ENCODE measurements around the gene OTOP3.

OTOP3 gene

GRCh38 chr17:74945543-74945942, 9.8 kb downstream of the OTOP3 start:
- Histone ChIP-seq H3K27ac (ENCODE audit: low read length) (no peak overlapping the region), H3K36me3 (ENCODE audit: control insufficient read depth in 2 of 2, insufficient read depth in 2 of 2, low read length in 2 of 2) (no peaks in the 10 kb centered on the region), H3K4me1 (ENCODE audit: control insufficient read depth, insufficient read depth, low read length) (no peaks in the 10 kb centered on the region), H3K4me3 (ENCODE audit: low read length in 2 of 2) (no peak overlapping the region), H3K9ac (ENCODE audit: low read length in 2 of 2) (no peak overlapping the region), H3K9me3 (ENCODE audit: control insufficient read depth in 2 of 2, low read length in 2 of 2) (no peaks in the 10 kb centered on the region), H3K27me3 (ENCODE audit: control insufficient read depth in 1 of 2, insufficient read depth in 2 of 2, low read length in 2 of 2) (peaks cover 15 to 29% of the 10 kb centered on the region in 2 donors)

- no peak overlapping the region for H3K9ac ChIP-seq (ENCODE audit: low read length in 2 of 2)
- no peaks in the 10 kb centered on the region for H3K4me1 ChIP-seq (ENCODE audit: control insufficient read depth, insufficient read depth, low read length)
- H3K4me3 ChIP-seq (ENCODE audit: low read length in 2 of 2) = no peak overlapping the region
- H3K9me3 ChIP-seq (ENCODE audit: control insufficient read depth in 2 of 2, low read length in 2 of 2) = no peaks in the 10 kb centered on the region
- H3K36me3 ChIP-seq (ENCODE audit: control insufficient read depth in 2 of 2, insufficient read depth in 2 of 2, low read length in 2 of 2) = no peaks in the 10 kb centered on the region
- H3K27me3 ChIP-seq (ENCODE audit: control insufficient read depth in 1 of 2, insufficient read depth in 2 of 2, low read length in 2 of 2) = peaks cover 13 to 22% of the 10 kb centered on the region in 2 donors
- H3K27ac ChIP-seq (ENCODE audit: low read length) = no peak overlapping the region
Measured at GRCh38 chr17:74946641-74947040, 10.9 kb downstream of the OTOP3 start.

- H3K27ac ChIP-seq (ENCODE audit: low read length) = no peak overlapping the region
- no peaks in the 10 kb centered on the region for H3K9me3 ChIP-seq (ENCODE audit: control insufficient read depth in 2 of 2, low read length in 2 of 2)
- H3K36me3 ChIP-seq (ENCODE audit: control insufficient read depth in 2 of 2, insufficient read depth in 2 of 2, low read length in 2 of 2) = no peaks in the 10 kb centered on the region
- no peak overlapping the region for H3K4me3 ChIP-seq (ENCODE audit: low read length in 2 of 2)
- H3K27me3 ChIP-seq (ENCODE audit: control insufficient read depth in 1 of 2, insufficient read depth in 2 of 2, low read length in 2 of 2) = peaks cover 9 to 22% of the 10 kb centered on the region in 2 donors
- H3K4me1 ChIP-seq (ENCODE audit: control insufficient read depth, insufficient read depth, low read length) = no peaks in the 10 kb centered on the region
- no peak overlapping the region for H3K9ac ChIP-seq (ENCODE audit: low read length in 2 of 2)
Measured at GRCh38 chr17:74947041-74947754, 11.5 kb downstream of the OTOP3 start.

- Histone ChIP-seq H3K9ac (ENCODE audit: low read length in 2 of 2) (no peak overlapping the region), H3K4me1 (ENCODE audit: control insufficient read depth, insufficient read depth, low read length) (no peaks in the 10 kb centered on the region), H3K27ac (ENCODE audit: low read length) (no peak overlapping the region), H3K36me3 (ENCODE audit: control insufficient read depth in 2 of 2, insufficient read depth in 2 of 2, low read length in 2 of 2) (no peaks in the 10 kb centered on the region), H3K27me3 (ENCODE audit: control insufficient read depth in 1 of 2, insufficient read depth in 2 of 2, low read length in 2 of 2) (peaks cover 5 to 10% of the 10 kb centered on the region in 2 donors), H3K9me3 (ENCODE audit: control insufficient read depth in 2 of 2, low read length in 2 of 2) (no peaks in the 10 kb centered on the region), H3K4me3 (ENCODE audit: low read length in 2 of 2) (no peak overlapping the region)
Measured at GRCh38 chr17:74949455-74950115, 13.9 kb downstream of the OTOP3 start.

- no peaks in the 10 kb centered on the region for H3K9me3 ChIP-seq (ENCODE audit: control insufficient read depth in 2 of 2, low read length in 2 of 2)
- no peak overlapping the region for H3K4me3 ChIP-seq (ENCODE audit: low read length in 2 of 2)
- H3K27ac ChIP-seq (ENCODE audit: low read length) = no peak overlapping the region
- H3K4me1 ChIP-seq (ENCODE audit: control insufficient read depth, insufficient read depth, low read length) = no peaks in the 10 kb centered on the region
- no peaks in the 10 kb centered on the region for H3K36me3 ChIP-seq (ENCODE audit: control insufficient read depth in 2 of 2, insufficient read depth in 2 of 2, low read length in 2 of 2)
- no peak overlapping the region for H3K9ac ChIP-seq (ENCODE audit: low read length in 2 of 2)
- peaks cover 5 to 10% of the 10 kb centered on the region in 2 donors for H3K27me3 ChIP-seq (ENCODE audit: control insufficient read depth in 1 of 2, insufficient read depth in 2 of 2, low read length in 2 of 2)
Measured at GRCh38 chr17:74950207-74950606, 14.5 kb downstream of the OTOP3 start.

GRCh38 chr17:74951065-74951464, 15.4 kb downstream of the OTOP3 start:
- H3K27me3 ChIP-seq (ENCODE audit: control insufficient read depth in 1 of 2, insufficient read depth in 2 of 2, low read length in 2 of 2) = peaks cover 4 to 10% of the 10 kb centered on the region in 2 donors
- H3K9me3 ChIP-seq (ENCODE audit: control insufficient read depth in 2 of 2, low read length in 2 of 2) = no peaks in the 10 kb centered on the region
- H3K9ac ChIP-seq (ENCODE audit: low read length in 2 of 2) = no peak overlapping the region
- H3K4me3 ChIP-seq (ENCODE audit: low read length in 2 of 2) = no peak overlapping the region
- H3K36me3 ChIP-seq (ENCODE audit: control insufficient read depth in 2 of 2, insufficient read depth in 2 of 2, low read length in 2 of 2) = peaks cover 0 to 3% of the 10 kb centered on the region in 2 donors
- H3K4me1 ChIP-seq (ENCODE audit: control insufficient read depth, insufficient read depth, low read length) = no peaks in the 10 kb centered on the region
- no peak overlapping the region for H3K27ac ChIP-seq (ENCODE audit: low read length)

GRCh38 chr17:74951680-74952421, 16.2 kb downstream of the OTOP3 start:
- no peak overlapping the region for H3K27ac ChIP-seq (ENCODE audit: low read length)
- no peaks in the 10 kb centered on the region for H3K9me3 ChIP-seq (ENCODE audit: control insufficient read depth in 2 of 2, low read length in 2 of 2)
- H3K27me3 ChIP-seq (ENCODE audit: control insufficient read depth in 1 of 2, insufficient read depth in 2 of 2, low read length in 2 of 2) = peaks cover 4 to 6% of the 10 kb centered on the region in 2 donors
- no peak overlapping the region for H3K4me3 ChIP-seq (ENCODE audit: low read length in 2 of 2)
- peaks cover 0 to 5% of the 10 kb centered on the region in 2 donors for H3K36me3 ChIP-seq (ENCODE audit: control insufficient read depth in 2 of 2, insufficient read depth in 2 of 2, low read length in 2 of 2)
- H3K4me1 ChIP-seq (ENCODE audit: control insufficient read depth, insufficient read depth, low read length) = no peaks in the 10 kb centered on the region
- H3K9ac ChIP-seq (ENCODE audit: low read length in 2 of 2) = no peak overlapping the region

- no peak overlapping the region for H3K27ac ChIP-seq (ENCODE audit: low read length)
- peaks cover 0 to 5% of the 10 kb centered on the region in 2 donors for H3K36me3 ChIP-seq (ENCODE audit: control insufficient read depth in 2 of 2, insufficient read depth in 2 of 2, low read length in 2 of 2)
- H3K4me1 ChIP-seq (ENCODE audit: control insufficient read depth, insufficient read depth, low read length) = no peaks in the 10 kb centered on the region
- H3K9me3 ChIP-seq (ENCODE audit: control insufficient read depth in 2 of 2, low read length in 2 of 2) = no peaks in the 10 kb centered on the region
- peaks cover 4% of the 10 kb centered on the region in 2 donors for H3K27me3 ChIP-seq (ENCODE audit: control insufficient read depth in 1 of 2, insufficient read depth in 2 of 2, low read length in 2 of 2)
- H3K9ac ChIP-seq (ENCODE audit: low read length in 2 of 2) = no peak overlapping the region
- no peak overlapping the region for H3K4me3 ChIP-seq (ENCODE audit: low read length in 2 of 2)
Measured at GRCh38 chr17:74952431-74953133, 16.9 kb downstream of the OTOP3 start.

- peaks cover 2 to 4% of the 10 kb centered on the region in 2 donors for H3K27me3 ChIP-seq (ENCODE audit: control insufficient read depth in 1 of 2, insufficient read depth in 2 of 2, low read length in 2 of 2)
- no peak overlapping the region for H3K9ac ChIP-seq (ENCODE audit: low read length in 2 of 2)
- H3K9me3 ChIP-seq (ENCODE audit: control insufficient read depth in 2 of 2, low read length in 2 of 2) = no peaks in the 10 kb centered on the region
- H3K36me3 ChIP-seq (ENCODE audit: control insufficient read depth in 2 of 2, insufficient read depth in 2 of 2, low read length in 2 of 2) = peaks cover 0 to 5% of the 10 kb centered on the region in 2 donors
- H3K4me1 ChIP-seq (ENCODE audit: control insufficient read depth, insufficient read depth, low read length) = no peaks in the 10 kb centered on the region
- no peak overlapping the region for H3K27ac ChIP-seq (ENCODE audit: low read length)
- no peak overlapping the region for H3K4me3 ChIP-seq (ENCODE audit: low read length in 2 of 2)
Measured at GRCh38 chr17:74953134-74953687, 17.5 kb downstream of the OTOP3 start.

- Histone ChIP-seq H3K4me3 (ENCODE audit: low read length in 2 of 2) (no peak overlapping the region), H3K36me3 (ENCODE audit: control insufficient read depth in 2 of 2, insufficient read depth in 2 of 2, low read length in 2 of 2) (peaks cover 0 to 5% of the 10 kb centered on the region in 2 donors), H3K9ac (ENCODE audit: low read length in 2 of 2) (no peak overlapping the region), H3K9me3 (ENCODE audit: control insufficient read depth in 2 of 2, low read length in 2 of 2) (no peaks in the 10 kb centered on the region), H3K4me1 (ENCODE audit: control insufficient read depth, insufficient read depth, low read length) (no peaks in the 10 kb centered on the region), H3K27ac (ENCODE audit: low read length) (no peak overlapping the region), H3K27me3 (ENCODE audit: control insufficient read depth in 1 of 2, insufficient read depth in 2 of 2, low read length in 2 of 2) (peaks cover 2 to 4% of the 10 kb centered on the region in 2 donors)
Measured at GRCh38 chr17:74954115-74954514, 18.4 kb downstream of the OTOP3 start.
